ENCODE data around the gene PPP3CA. TPM values are rescaled to one million over a fixed set of nuclear protein-coding genes. Genes with fewer than 3 reads are reported as not detected.

PPP3CA gene
- total RNA-seq, 1 experiment from 2014 or later, result 40.2 TPM

- no peak for DNase-seq
- no peak for TF ChIP-seq EZH2 (IDR thresholded peaks at IDR 0.05; ENCODE audit: low read depth)
- no peak for TF ChIP-seq CTCF (conservative IDR thresholded peaks at IDR 0.05)
- intact Hi-C loops (cut with micrococcal nuclease; ENCODE audit: unreplicated experiment), result loop anchor here (10.0 kb wide), 1 partner anchor 145 kb away; the partner anchor contains the start of gene PPP3CA
- Histone ChIP-seq H3F3A (ENCODE audit: insufficient read depth, low read depth) (peaks cover 7% of the 10 kb centered on the region), H3K4me2 (no peak overlapping the region), H3K27ac (no peak overlapping the region), H3K36me3 (ENCODE audit: low read depth) (no peaks in the 10 kb centered on the region), H3K9me3 (ENCODE audit: insufficient read depth, low read depth) (no peaks in the 10 kb centered on the region), H3K4me3 (no peak overlapping the region), H2AFZ (no peak overlapping the region), H4K20me1 (ENCODE audit: insufficient read depth) (no peaks in the 10 kb centered on the region), H3K79me2 (ENCODE audit: low read depth) (no peaks in the 10 kb centered on the region), H3K27me3 (ENCODE audit: insufficient read depth, low read depth) (no peaks in the 10 kb centered on the region), H3K9me2 (ENCODE audit: insufficient read depth) (no peaks in the 10 kb centered on the region), H3K4me1 (replicated peaks; ENCODE audit: insufficient read depth) (no peaks in the 10 kb centered on the region)
- CTCF ChIA-PET, result no interaction called here
- no TSS peak for BruUV-seq (replicated peaks)
- POLR2A ChIA-PET (ENCODE audit: unreplicated experiment), result no interaction called here
Measured at GRCh38 chr4:101199507-101200285, 147.6 kb downstream of the PPP3CA start.

GRCh38 chr4:101198682-101199339 lies 148.5 kb downstream of the PPP3CA start:
- H3K9me3 ChIP-seq (ENCODE audit: insufficient read depth, low read depth), result no peaks in the 10 kb centered on the region
- no peak overlapping the region for H2AFZ ChIP-seq
- TF ChIP-seq EZH2 (IDR thresholded peaks at IDR 0.05; ENCODE audit: low read depth), result no peak
- no peak for TF ChIP-seq CTCF (conservative IDR thresholded peaks at IDR 0.05)
- no peaks in the 10 kb centered on the region for H4K20me1 ChIP-seq (ENCODE audit: insufficient read depth)
- H3K36me3 ChIP-seq (ENCODE audit: low read depth), result no peaks in the 10 kb centered on the region
- BruUV-seq (replicated peaks), result no TSS peak
- H3K27ac ChIP-seq, result no peak overlapping the region
- no peaks in the 10 kb centered on the region for H3K79me2 ChIP-seq (ENCODE audit: low read depth)
- peaks cover 7% of the 10 kb centered on the region for H3F3A ChIP-seq (ENCODE audit: insufficient read depth, low read depth)
- no peak overlapping the region for H3K4me3 ChIP-seq
- no peaks in the 10 kb centered on the region for H3K9me2 ChIP-seq (ENCODE audit: insufficient read depth)
- ChIA-PET CTCF (no interaction called here), POLR2A (ENCODE audit: unreplicated experiment) (no interaction called here)
- intact Hi-C loops (cut with micrococcal nuclease; ENCODE audit: unreplicated experiment), result loop anchor here (10.0 kb wide), 1 partner anchor 146 kb away; the partner anchor contains the start of gene PPP3CA
- no peaks in the 10 kb centered on the region for H3K4me1 ChIP-seq (replicated peaks; ENCODE audit: insufficient read depth)
- no peak overlapping the region for H3K4me2 ChIP-seq
- H3K27me3 ChIP-seq (ENCODE audit: insufficient read depth, low read depth), result no peaks in the 10 kb centered on the region
- DNase-seq, result no peak

GRCh38 chr4:101197350-101197749 lies 150.0 kb downstream of the PPP3CA start:
- POLR2A ChIA-PET (ENCODE audit: unreplicated experiment), result interaction anchor here (0.6 kb wide), 1 partner anchor 423 kb away, joined by 4 read pairs; no protein-coding TSS in a partner anchor
- CTCF ChIA-PET, result no interaction called here
- H2AFZ ChIP-seq, result no peak overlapping the region
- H3K9me3 ChIP-seq (ENCODE audit: insufficient read depth, low read depth), result no peaks in the 10 kb centered on the region
- no peaks in the 10 kb centered on the region for H3K36me3 ChIP-seq (ENCODE audit: low read depth)
- intact Hi-C loops (cut with micrococcal nuclease; ENCODE audit: unreplicated experiment), result loop anchor here (10.0 kb wide), 1 partner anchor 147 kb away; the partner anchor contains the start of gene PPP3CA
- H4K20me1 ChIP-seq (ENCODE audit: insufficient read depth), result no peaks in the 10 kb centered on the region
- no peaks in the 10 kb centered on the region for H3K27me3 ChIP-seq (ENCODE audit: insufficient read depth, low read depth)
- H3K4me3 ChIP-seq, result no peak overlapping the region
- BruUV-seq (replicated peaks), result no TSS peak
- no peaks in the 10 kb centered on the region for H3K79me2 ChIP-seq (ENCODE audit: low read depth)
- H3K27ac ChIP-seq, result no peak overlapping the region
- DNase-seq, result no peak
- TF ChIP-seq EZH2 (IDR thresholded peaks at IDR 0.05; ENCODE audit: low read depth), result no peak
- no peak for TF ChIP-seq CTCF (conservative IDR thresholded peaks at IDR 0.05)
- H3K4me2 ChIP-seq, result no peak overlapping the region
- no peaks in the 10 kb centered on the region for H3K4me1 ChIP-seq (replicated peaks; ENCODE audit: insufficient read depth)
- H3K9me2 ChIP-seq (ENCODE audit: insufficient read depth), result no peaks in the 10 kb centered on the region
- peaks cover 7% of the 10 kb centered on the region for H3F3A ChIP-seq (ENCODE audit: insufficient read depth, low read depth)
